ENCODE measurements around the gene ARHGAP22. TPM values are rescaled to one million over a fixed set of nuclear protein-coding genes. Genes with fewer than 3 reads are reported as not detected.

Gene ARHGAP22
- total RNA-seq, 2 experiments from 2014 or later = not detected

GRCh38 chr10:48609899-48610584 is 5.2 kb upstream of the ARHGAP22 start:
- H3K4me3 ChIP-seq (ENCODE audit: low read length) = no peak overlapping the region
- Mint-ChIP-seq H3K4me3 (no peak overlapping the region), H3K27me3 (peaks cover 66% of the 10 kb centered on the region), H3K27ac (no peak overlapping the region), H3K36me3 (ENCODE audit: low read depth) (no peaks in the 10 kb centered on the region), H3K9me3 (no peaks in the 10 kb centered on the region), H3K4me1 (ENCODE audit: low read depth) (no peaks in the 10 kb centered on the region)
- no peak for DNase-seq
- no peak for ATAC-seq (ENCODE audit: poor library complexity)
- ChIA-PET POLR2A (no interaction called here), CTCF (no interaction called here)
- peaks cover 18 to 24% of the 10 kb centered on the region in 2 experiments for H3K27me3 ChIP-seq (ENCODE audit: control insufficient read depth in 1 of 2, insufficient read depth in 2 of 2, low read length in 2 of 2)
- H3K36me3 ChIP-seq (ENCODE audit: insufficient read depth, low read length) = no peaks in the 10 kb centered on the region
- no peak overlapping the region for H3K27ac ChIP-seq (ENCODE audit: low read depth in 1 of 2, low read length in 2 of 2)
- H3K9me3 ChIP-seq (ENCODE audit: control insufficient read depth in 1 of 2, insufficient read depth in 1 of 2, low read length in 2 of 2) = no peaks in the 10 kb centered on the region
- no peak for TF ChIP-seq CTCF (IDR thresholded peaks at IDR 0.05)
- H3K4me1 ChIP-seq (ENCODE audit: insufficient read depth, low read length) = no peaks in the 10 kb centered on the region
- intact Hi-C loops (cut with DNase I, micrococcal nuclease) = loop anchor here in 1 of 2 experiments (5.0 kb wide), 1 partner anchor 248 kb away; no protein-coding TSS in a partner anchor

GRCh38 chr10:48609441-48609840 is 4.6 kb upstream of the ARHGAP22 start:
- intact Hi-C loops (cut with DNase I, micrococcal nuclease) = loop anchor here in 1 of 2 experiments (5.0 kb wide), 1 partner anchor 247 kb away; no protein-coding TSS in a partner anchor
- ATAC-seq (ENCODE audit: poor library complexity) = no peak
- ChIA-PET POLR2A (no interaction called here), CTCF (no interaction called here)
- peaks cover 70% of the 10 kb centered on the region for H3K27me3 Mint-ChIP-seq
- TF ChIP-seq CTCF (IDR thresholded peaks at IDR 0.05) = no peak
- no peak for DNase-seq
- H3K4me3 ChIP-seq (ENCODE audit: low read length) = no peak overlapping the region
- no peaks in the 10 kb centered on the region for H3K9me3 ChIP-seq (ENCODE audit: control insufficient read depth in 1 of 2, insufficient read depth in 1 of 2, low read length in 2 of 2)
- H3K36me3 ChIP-seq (ENCODE audit: insufficient read depth, low read length) = no peaks in the 10 kb centered on the region
- no peaks in the 10 kb centered on the region for H3K9me3 Mint-ChIP-seq
- no peak overlapping the region for H3K27ac ChIP-seq (ENCODE audit: low read depth in 1 of 2, low read length in 2 of 2)
- no peaks in the 10 kb centered on the region for H3K4me1 Mint-ChIP-seq (ENCODE audit: low read depth)
- no peaks in the 10 kb centered on the region for H3K36me3 Mint-ChIP-seq (ENCODE audit: low read depth)
- H3K27ac Mint-ChIP-seq = no peak overlapping the region
- H3K4me3 Mint-ChIP-seq = no peak overlapping the region
- H3K27me3 ChIP-seq (ENCODE audit: control insufficient read depth in 1 of 2, insufficient read depth in 2 of 2, low read length in 2 of 2) = peaks cover 19 to 29% of the 10 kb centered on the region in 2 experiments
- peaks cover 5% of the 10 kb centered on the region for H3K4me1 ChIP-seq (ENCODE audit: insufficient read depth, low read length)

- no peak for DNase-seq
- POLR2A ChIA-PET = no interaction called here
Measured at GRCh38 chr10:48608976-48609375, 4.1 kb upstream of the ARHGAP22 start.

More at GRCh38 chr10:48608976-48609375, 4.1 kb upstream of the ARHGAP22 start:
- no peaks in the 10 kb centered on the region for H3K36me3 ChIP-seq (ENCODE audit: insufficient read depth, low read length)
- no peaks in the 10 kb centered on the region for H3K9me3 Mint-ChIP-seq
- intact Hi-C loops (cut with DNase I, micrococcal nuclease) = loop anchor here in 1 of 2 experiments (5.0 kb wide), 1 partner anchor 247 kb away; no protein-coding TSS in a partner anchor
- peaks cover 19 to 34% of the 10 kb centered on the region in 2 experiments for H3K27me3 ChIP-seq (ENCODE audit: control insufficient read depth in 1 of 2, insufficient read depth in 2 of 2, low read length in 2 of 2)
- ATAC-seq (ENCODE audit: poor library complexity) = no peak
- H3K4me1 Mint-ChIP-seq (ENCODE audit: low read depth) = no peaks in the 10 kb centered on the region
- CTCF ChIA-PET = no interaction called here
- H3K4me3 Mint-ChIP-seq = no peak overlapping the region
- no peaks in the 10 kb centered on the region for H3K9me3 ChIP-seq (ENCODE audit: control insufficient read depth in 1 of 2, insufficient read depth in 1 of 2, low read length in 2 of 2)
- peaks cover 73% of the 10 kb centered on the region for H3K27me3 Mint-ChIP-seq
- H3K4me3 ChIP-seq (ENCODE audit: low read length) = no peak overlapping the region
- TF ChIP-seq CTCF (IDR thresholded peaks at IDR 0.05) = no peak
- H3K4me1 ChIP-seq (ENCODE audit: insufficient read depth, low read length) = peaks cover 6% of the 10 kb centered on the region
- H3K27ac ChIP-seq (ENCODE audit: low read depth in 1 of 2, low read length in 2 of 2) = no peak overlapping the region
- H3K36me3 Mint-ChIP-seq (ENCODE audit: low read depth) = no peaks in the 10 kb centered on the region
- no peak overlapping the region for H3K27ac Mint-ChIP-seq
